ENCODE data around the gene CACNA2D3. TPM values are rescaled to one million over a fixed set of nuclear protein-coding genes. Genes with fewer than 3 reads are reported as not detected.
A peak's percentile ranks its signal among the peaks of the same experiment; 100 is the strongest.

CACNA2D3 gene
- total RNA-seq, 1 donor from 2014 or later: 7.0 TPM

GRCh38 chr3:54127499-54128056 lies 5.2 kb downstream of the CACNA2D3 start:
- ATAC-seq: no peak

GRCh38 chr3:54131026-54131605 lies 8.8 kb downstream of the CACNA2D3 start:
- ATAC-seq: no peak

GRCh38 chr3:54131890-54132289 lies 9.5 kb downstream of the CACNA2D3 start:
- no peak for ATAC-seq

- no peak for ATAC-seq
Observed at GRCh38 chr3:54132685-54133084, 10.3 kb downstream of the CACNA2D3 start.

- no peak for ATAC-seq
Observed at GRCh38 chr3:54133196-54133595, 10.8 kb downstream of the CACNA2D3 start.

- no peak for ATAC-seq
Observed at GRCh38 chr3:54134155-54134554, 11.8 kb downstream of the CACNA2D3 start.

- ATAC-seq: no peak
Observed at GRCh38 chr3:54134713-54135112, 12.4 kb downstream of the CACNA2D3 start.

- ATAC-seq: no peak
Observed at GRCh38 chr3:54137311-54137710, 15.0 kb downstream of the CACNA2D3 start.

- ATAC-seq: peak; percentile 43
Observed at GRCh38 chr3:54138937-54139547, 16.7 kb downstream of the CACNA2D3 start.

- ATAC-seq: no peak
Observed at GRCh38 chr3:54139630-54140029, 17.3 kb downstream of the CACNA2D3 start.

GRCh38 chr3:54144284-54144683 lies 21.9 kb downstream of the CACNA2D3 start:
- ATAC-seq: no peak

GRCh38 chr3:54146506-54147239 lies 24.3 kb downstream of the CACNA2D3 start:
- peak; percentile 81 for ATAC-seq

- ATAC-seq: no peak
Observed at GRCh38 chr3:54150864-54151467, 28.6 kb downstream of the CACNA2D3 start.

- no peak for ATAC-seq
Observed at GRCh38 chr3:54153477-54153876, 31.1 kb downstream of the CACNA2D3 start.

- ATAC-seq: no peak
Observed at GRCh38 chr3:54157860-54158259, 35.5 kb downstream of the CACNA2D3 start.

GRCh38 chr3:54159917-54160316 lies 37.6 kb downstream of the CACNA2D3 start:
- ATAC-seq: no peak

GRCh38 chr3:54163441-54163840 lies 41.1 kb downstream of the CACNA2D3 start:
- ATAC-seq: no peak

- ATAC-seq: no peak
Observed at GRCh38 chr3:54164192-54164975, 42.0 kb downstream of the CACNA2D3 start.

GRCh38 chr3:54165865-54166264 lies 43.5 kb downstream of the CACNA2D3 start:
- ATAC-seq: no peak

- ATAC-seq: no peak
Observed at GRCh38 chr3:54167999-54168398, 45.6 kb downstream of the CACNA2D3 start.

GRCh38 chr3:54168451-54168850 lies 46.1 kb downstream of the CACNA2D3 start:
- no peak for ATAC-seq

- ATAC-seq: no peak
Observed at GRCh38 chr3:54169524-54169923, 47.2 kb downstream of the CACNA2D3 start.
